ENCODE results near the gene INO80E.
"Not testable (repeated sequence)": the region's sequence is repeated elsewhere in the genome, so short reads cannot be mapped to it uniquely, and the experiment has no call there.

Gene INO80E

DNA sequence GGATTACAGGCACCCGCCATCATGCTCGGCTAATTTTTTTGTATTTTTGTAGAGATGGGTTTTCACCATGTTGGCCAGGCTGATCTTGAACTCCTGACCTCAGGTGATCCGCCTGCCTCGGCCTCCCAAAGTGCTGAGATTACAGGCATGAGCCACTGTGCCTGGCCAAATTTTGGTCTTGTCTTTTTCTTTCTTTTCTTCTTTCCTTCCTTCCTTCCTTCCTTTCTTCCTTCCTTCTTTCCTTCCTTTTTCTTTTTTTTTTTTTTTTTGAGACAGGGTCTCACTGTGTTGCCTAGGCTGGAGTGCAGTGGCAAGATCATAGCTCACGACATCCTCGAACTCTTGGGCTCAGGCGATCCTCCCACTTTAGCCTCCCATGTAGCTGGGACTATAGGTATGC is 19.4 kb downstream of the INO80E start:
- not testable (repeated sequence) for H3K4me1 ChIP-seq (ENCODE audit: low read length); H3K27ac ChIP-seq (ENCODE audit: low read length); H3K9me2 ChIP-seq (replicated peaks; ENCODE audit: insufficient read depth, low read length); H3K9me3 ChIP-seq (replicated peaks; ENCODE audit: insufficient read depth, low read length); H3K9ac ChIP-seq (ENCODE audit: low read length); H3F3A ChIP-seq (ENCODE audit: insufficient read depth, low read length); H3K4me3 ChIP-seq (ENCODE audit: low read length); H3K4me2 ChIP-seq (ENCODE audit: low read depth, low read length); H3K36me3 ChIP-seq (replicated peaks; ENCODE audit: insufficient read depth, low read length); DNase-seq; H3K79me2 ChIP-seq (ENCODE audit: low read length); H4K20me1 ChIP-seq (ENCODE audit: insufficient read depth, low read length); H2AFZ ChIP-seq (ENCODE audit: low read length)
- H3K27me3 ChIP-seq (replicated peaks; ENCODE audit: insufficient read depth, low read length) = peaks cover 55% of the 10 kb centered on the region

DNA sequence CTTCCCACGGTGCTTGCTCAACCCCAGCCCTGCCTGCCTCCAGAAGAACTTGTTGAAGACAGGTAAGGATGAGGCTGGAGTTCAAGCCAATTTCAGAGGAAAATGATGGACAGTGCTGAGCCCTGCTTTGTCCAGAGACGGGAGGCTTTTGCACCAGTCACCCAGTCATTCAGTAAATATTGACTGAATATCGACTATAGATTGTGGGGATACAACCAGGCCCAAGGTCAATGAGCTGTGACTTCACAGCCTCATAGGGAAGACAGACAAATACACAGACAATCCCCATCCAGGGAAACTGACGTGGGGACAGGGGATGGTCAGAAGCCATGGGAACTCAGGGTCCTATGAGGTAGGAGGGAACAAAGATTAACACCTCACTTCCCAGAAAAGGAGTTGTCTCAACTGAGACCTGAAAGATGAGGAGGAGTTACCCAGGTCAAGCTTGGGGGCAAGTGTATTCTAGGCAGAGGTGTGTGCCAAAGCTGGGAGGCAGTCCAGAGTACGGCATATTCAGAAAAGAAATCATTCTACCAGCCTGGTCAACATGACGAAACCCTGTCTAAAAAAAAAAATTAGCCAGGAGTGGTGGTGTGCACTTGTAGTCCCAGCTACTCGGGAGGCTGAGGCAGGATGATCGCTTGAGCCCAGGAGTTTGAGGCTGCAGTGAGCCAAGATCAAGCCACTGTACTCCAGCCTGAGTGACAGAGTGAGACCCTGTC is 20.7 kb downstream of the INO80E start:
- Histone ChIP-seq H3K4me2 (ENCODE audit: low read depth, low read length) (no peak overlapping the region), H3K9me3 (replicated peaks; ENCODE audit: insufficient read depth, low read length) (no peaks in the 10 kb centered on the region), H3F3A (ENCODE audit: insufficient read depth, low read length) (no peaks in the 10 kb centered on the region), H3K9ac (ENCODE audit: low read length) (no peak overlapping the region), H3K36me3 (replicated peaks; ENCODE audit: insufficient read depth, low read length) (no peaks in the 10 kb centered on the region), H3K9me2 (replicated peaks; ENCODE audit: insufficient read depth, low read length) (no peaks in the 10 kb centered on the region), H3K27ac (ENCODE audit: low read length) (no peak overlapping the region), H4K20me1 (ENCODE audit: insufficient read depth, low read length) (no peaks in the 10 kb centered on the region), H3K4me3 (ENCODE audit: low read length) (no peak overlapping the region), H3K4me1 (ENCODE audit: low read length) (no peaks in the 10 kb centered on the region), H3K27me3 (replicated peaks; ENCODE audit: insufficient read depth, low read length) (peaks cover 49% of the 10 kb centered on the region), H2AFZ (ENCODE audit: low read length) (no peak overlapping the region), H3K79me2 (ENCODE audit: low read length) (no peaks in the 10 kb centered on the region)
- TF ChIP-seq EZH2phosphoT487 (IDR thresholded peaks at IDR 0.05; ENCODE audit: low read length) (no peak), EZH2 (optimal IDR thresholded peaks at IDR 0.05; ENCODE audit: low read depth, low read length) (no peak)
- TF ChIP-seq, protein P1, sequence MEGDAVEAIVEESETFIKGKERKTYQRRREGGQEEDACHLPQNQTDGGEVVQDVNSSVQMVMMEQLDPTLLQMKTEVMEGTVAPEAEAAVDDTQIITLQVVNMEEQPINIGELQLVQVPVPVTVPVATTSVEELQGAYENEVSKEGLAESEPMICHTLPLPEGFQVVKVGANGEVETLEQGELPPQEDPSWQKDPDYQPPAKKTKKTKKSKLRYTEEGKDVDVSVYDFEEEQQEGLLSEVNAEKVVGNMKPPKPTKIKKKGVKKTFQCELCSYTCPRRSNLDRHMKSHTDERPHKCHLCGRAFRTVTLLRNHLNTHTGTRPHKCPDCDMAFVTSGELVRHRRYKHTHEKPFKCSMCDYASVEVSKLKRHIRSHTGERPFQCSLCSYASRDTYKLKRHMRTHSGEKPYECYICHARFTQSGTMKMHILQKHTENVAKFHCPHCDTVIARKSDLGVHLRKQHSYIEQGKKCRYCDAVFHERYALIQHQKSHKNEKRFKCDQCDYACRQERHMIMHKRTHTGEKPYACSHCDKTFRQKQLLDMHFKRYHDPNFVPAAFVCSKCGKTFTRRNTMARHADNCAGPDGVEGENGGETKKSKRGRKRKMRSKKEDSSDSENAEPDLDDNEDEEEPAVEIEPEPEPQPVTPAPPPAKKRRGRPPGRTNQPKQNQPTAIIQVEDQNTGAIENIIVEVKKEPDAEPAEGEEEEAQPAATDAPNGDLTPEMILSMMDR (IDR thresholded peaks at IDR 0.05; ENCODE audit: low read length) = no peak
- DNase-seq = no peak

DNA sequence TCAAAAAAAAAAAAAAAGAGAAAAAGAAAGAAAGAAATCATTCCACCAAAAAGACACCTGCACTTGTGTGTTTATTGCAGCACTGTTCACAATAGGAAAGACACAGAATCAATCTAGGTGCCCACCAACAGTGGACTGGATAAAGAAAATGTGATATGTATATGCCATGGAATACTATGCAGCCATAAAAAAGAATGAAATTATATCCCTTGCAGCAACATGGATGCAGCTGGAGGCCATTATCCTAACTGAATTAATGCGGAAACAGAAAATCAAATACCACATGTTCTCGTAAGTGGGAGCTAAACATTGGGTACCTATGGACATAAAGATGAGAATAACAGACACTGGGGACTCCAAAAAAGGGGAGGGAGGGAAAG is 21.2 kb downstream of the INO80E start:
- DNase-seq = no peak
- H3K9me2 ChIP-seq (replicated peaks; ENCODE audit: insufficient read depth, low read length) = no peaks in the 10 kb centered on the region
- no peak overlapping the region for H3K4me2 ChIP-seq (ENCODE audit: low read depth, low read length)
- H3K79me2 ChIP-seq (ENCODE audit: low read length) = no peaks in the 10 kb centered on the region
- TF ChIP-seq EZH2 (optimal IDR thresholded peaks at IDR 0.05; ENCODE audit: low read depth, low read length) (no peak), EZH2phosphoT487 (IDR thresholded peaks at IDR 0.05; ENCODE audit: low read length) (no peak)
- TF ChIP-seq, protein P1 (IDR thresholded peaks at IDR 0.05; ENCODE audit: low read length) = no peak
- H3K27me3 ChIP-seq (replicated peaks; ENCODE audit: insufficient read depth, low read length) = peaks cover 44% of the 10 kb centered on the region
- H3K4me1 ChIP-seq (ENCODE audit: low read length) = no peaks in the 10 kb centered on the region
- H2AFZ ChIP-seq (ENCODE audit: low read length) = no peak overlapping the region
- H3K27ac ChIP-seq (ENCODE audit: low read length) = no peak overlapping the region
- no peaks in the 10 kb centered on the region for H3F3A ChIP-seq (ENCODE audit: insufficient read depth, low read length)
- no peak overlapping the region for H3K4me3 ChIP-seq (ENCODE audit: low read length)
- H3K9ac ChIP-seq (ENCODE audit: low read length) = no peak overlapping the region
- no peaks in the 10 kb centered on the region for H3K36me3 ChIP-seq (replicated peaks; ENCODE audit: insufficient read depth, low read length)
- H4K20me1 ChIP-seq (ENCODE audit: insufficient read depth, low read length) = no peaks in the 10 kb centered on the region
- H3K9me3 ChIP-seq (replicated peaks; ENCODE audit: insufficient read depth, low read length) = no peaks in the 10 kb centered on the region

DNA sequence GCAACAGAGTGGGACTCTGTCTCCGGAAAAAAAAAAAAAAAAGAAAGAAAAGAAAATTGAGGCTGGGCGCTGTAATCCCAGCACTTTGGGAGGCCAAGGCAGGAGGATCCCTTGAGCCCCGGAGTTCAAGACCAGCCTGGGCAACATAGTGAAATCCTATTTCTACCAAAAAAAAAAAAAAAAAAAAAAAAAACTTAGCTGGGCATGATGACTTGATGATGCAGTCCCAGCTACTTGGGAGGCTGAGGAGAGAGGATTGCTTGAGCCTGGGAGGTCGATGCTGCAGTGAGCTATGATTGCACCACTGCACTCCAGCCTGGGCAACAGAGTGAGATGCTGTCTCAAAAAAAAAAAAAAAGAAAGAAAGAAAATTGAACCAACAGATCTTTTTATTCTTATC is 21.9 kb downstream of the INO80E start:
- not testable (repeated sequence) for H4K20me1 ChIP-seq (ENCODE audit: insufficient read depth, low read length); H3F3A ChIP-seq (ENCODE audit: insufficient read depth, low read length); H2AFZ ChIP-seq (ENCODE audit: low read length); DNase-seq; H3K4me3 ChIP-seq (ENCODE audit: low read length); H3K4me1 ChIP-seq (ENCODE audit: low read length); H3K27ac ChIP-seq (ENCODE audit: low read length); H3K79me2 ChIP-seq (ENCODE audit: low read length); H3K36me3 ChIP-seq (replicated peaks; ENCODE audit: insufficient read depth, low read length); H3K9me2 ChIP-seq (replicated peaks; ENCODE audit: insufficient read depth, low read length); H3K9me3 ChIP-seq (replicated peaks; ENCODE audit: insufficient read depth, low read length); H3K9ac ChIP-seq (ENCODE audit: low read length); H3K4me2 ChIP-seq (ENCODE audit: low read depth, low read length)
- peaks cover 42% of the 10 kb centered on the region for H3K27me3 ChIP-seq (replicated peaks; ENCODE audit: insufficient read depth, low read length)
